H1 (cell line): ENCODE data around the gene LRRC42. TPM values are rescaled to one million over a fixed set of nuclear protein-coding genes. Genes with fewer than 3 reads are reported as not detected.

ENCODE experiments used
- CTCF ChIA-PET: fragments of 300-600 bp; sonication (Branson Sonifier 250); formaldehyde crosslinking; loops from one replicate; lab custom pipeline; 2021; ENCODE audit not compliant: partially characterized antibody; lab: Charles Lee
- POLR2A ChIA-PET: fragments of 300-600 bp; sonication (Branson Sonifier 250); formaldehyde crosslinking; loops from one replicate; lab custom pipeline; 2021; ENCODE audit warnings: inconsistent platforms; ENCODE audit not compliant: partially characterized antibody; lab: Charles Lee
- DNase-seq, 2 experiments: peaks; one replicate each; pipeline versions ENCODE4 v3.0.0 to v3.0.0-alpha.2; 2010 to 2022; ENCODE audit warnings: low spot score in 2 of 2, low read depth in 1 of 2, mixed read lengths in 1 of 2
- FAIRE-seq: peaks from 2 replicates; lab custom pipeline; 2011; peaks lifted over from hg19 to GRCh38; lab: Jason Lieb, UNC
- H2AFZ ChIP-seq: 2 replicates; pipeline ENCODE4 v1.8.1; 2012; ENCODE audit warnings: low read length, inconsistent platforms
- H2AK5ac ChIP-seq: 2 replicates; pipeline ENCODE4 v1.6.1; 2013; ENCODE audit warnings: low read depth, low read length
- H2BK120ac ChIP-seq: replicated peaks from 2 replicates; pipeline ENCODE3; 2013; ENCODE audit warnings: low read depth, low read length, inconsistent platforms
- H2BK12ac ChIP-seq: 2 replicates; pipeline ENCODE4 v1.6.1; 2013; ENCODE audit warnings: low read depth, low read length
- H2BK15ac ChIP-seq: 2 replicates; pipeline ENCODE4 v1.6.1; 2013; ENCODE audit warnings: low read length
- H2BK20ac ChIP-seq: 2 replicates; pipeline ENCODE4 v1.6.1; 2013; ENCODE audit warnings: low read length
- H2BK5ac ChIP-seq: 2 replicates; pipeline ENCODE4 v1.6.1; 2013; ENCODE audit warnings: low read depth, low read length
- H3K14ac ChIP-seq: 2 replicates; pipeline ENCODE4 v1.6.1; 2013; ENCODE audit warnings: inconsistent platforms; ENCODE audit not compliant: insufficient read length
- H3K18ac ChIP-seq: 2 replicates; pipeline ENCODE4 v1.6.1; 2013; ENCODE audit warnings: low read length; ENCODE audit errors: extremely low read depth
- H3K23ac ChIP-seq: 2 replicates; pipeline ENCODE4 v1.6.1; 2013; ENCODE audit warnings: inconsistent platforms; ENCODE audit not compliant: insufficient read length
- H3K23me2 ChIP-seq: 2 replicates; pipeline ENCODE4 v1.6.1; 2013; ENCODE audit warnings: low read depth, low read length
- H3K27ac ChIP-seq: 2 replicates; pipeline ENCODE4 v1.6.1; 2011; ENCODE audit warnings: low read depth, low read length, inconsistent platforms
- H3K27me3 ChIP-seq, 4 experiments: replicated peaks in 1 of 4; 1 replicate in 1 of 4; 2 replicates in 3 of 4; pipeline versions ENCODE4 v1.6.1 to v1.8.1; 2011 to 2013; ENCODE audit warnings: low read length in 3 of 4, mild to moderate bottlenecking in 3 of 4, inconsistent platforms in 2 of 4, mixed read lengths in 2 of 4, moderate library complexity in 1 of 4; ENCODE audit not compliant: control insufficient read depth in 3 of 4, insufficient read depth in 3 of 4; ENCODE audit errors: extremely low read depth in 1 of 4
- H3K36me3 ChIP-seq, 4 experiments: 2 replicates each; pipeline versions ENCODE4 v1.6.1 to v1.8.1; 2011 to 2013; ENCODE audit warnings: mild to moderate bottlenecking in 4 of 4, low read length in 3 of 4, moderate library complexity in 2 of 4, control low read depth in 1 of 4, inconsistent platforms in 1 of 4; ENCODE audit not compliant: insufficient read depth in 4 of 4, control insufficient read depth in 2 of 4
- H3K4ac ChIP-seq: replicated peaks from 2 replicates; pipeline ENCODE3; 2013; ENCODE audit warnings: low read length, low read depth, mixed read lengths, inconsistent platforms; ENCODE audit not compliant: insufficient read length
- H3K4me1 ChIP-seq, 4 experiments: replicated peaks in 1 of 4; 1 replicate in 1 of 4; 2 replicates in 3 of 4; pipeline versions ENCODE4 v1.6.1 to v1.8.1; 2011 to 2013; ENCODE audit warnings: low read length in 3 of 4, inconsistent platforms in 2 of 4, mixed read lengths in 1 of 4; ENCODE audit not compliant: insufficient read depth in 4 of 4, control insufficient read depth in 3 of 4
- H3K4me2 ChIP-seq, 2 experiments: 2 replicates each; pipeline versions ENCODE4 v1.6.1 to v1.8.1; 2011 to 2013; ENCODE audit warnings: low read depth in 2 of 2, low read length in 2 of 2, control low read depth in 1 of 2, inconsistent platforms in 1 of 2, mild to moderate bottlenecking in 1 of 2; ENCODE audit not compliant: insufficient read depth in 1 of 2
- H3K4me3 ChIP-seq, 4 experiments: fragments of 200-600, 300-600 bp in 1 of 4; sonication (generic), shearing (Covaris generic), sonication (Bioruptor Twin) in 1 of 4; 2 replicates each; pipeline versions ENCODE4 v1.5.1 to v1.8.1; 2011 to 2016; ENCODE audit warnings: low read length in 4 of 4, low read depth in 3 of 4, control low read depth in 2 of 4, inconsistent platforms in 2 of 4, mild to moderate bottlenecking in 2 of 4, mixed read lengths in 1 of 4, moderate library complexity in 1 of 4; ENCODE audit not compliant: insufficient read depth in 2 of 4; ENCODE audit errors: extremely low read depth in 1 of 4
- H3K56ac ChIP-seq: replicated peaks from 2 replicates; pipeline ENCODE3; 2013; ENCODE audit warnings: low read depth, mild to moderate bottlenecking, mixed read lengths, low read length, inconsistent platforms; ENCODE audit not compliant: insufficient read length
- H3K79me1 ChIP-seq: 2 replicates; pipeline ENCODE4 v1.6.1; 2013; ENCODE audit warnings: low read depth, low read length, control low read depth
- H3K79me2 ChIP-seq, 2 experiments: 2 replicates each; pipeline versions ENCODE4 v1.6.1 to v1.8.1; 2012 to 2013; ENCODE audit warnings: low read length in 2 of 2, mild to moderate bottlenecking in 2 of 2, inconsistent platforms in 1 of 2; ENCODE audit not compliant: insufficient read depth in 2 of 2, control insufficient read depth in 1 of 2
- H3K9ac ChIP-seq, 4 experiments: replicated peaks in 1 of 4; 1 replicate in 1 of 4; 2 replicates in 3 of 4; pipeline versions ENCODE4 v1.6.1 to v1.8.1; 2011 to 2013; ENCODE audit warnings: low read depth in 3 of 4, low read length in 3 of 4, control low read depth in 2 of 4, mild to moderate bottlenecking in 2 of 4, moderate library complexity in 2 of 4, inconsistent platforms in 1 of 4; ENCODE audit errors: extremely low read depth in 1 of 4
- H3K9me3 ChIP-seq, 2 experiments: 2 replicates each; pipeline versions ENCODE4 v1.6.1 to v1.8.1; 2012 to 2013; ENCODE audit warnings: mild to moderate bottlenecking in 2 of 2, moderate library complexity in 2 of 2, control low read depth in 1 of 2, inconsistent platforms in 1 of 2, low read depth in 1 of 2, low read length in 1 of 2, mixed read lengths in 1 of 2; ENCODE audit not compliant: insufficient read depth in 2 of 2
- H4K20me1 ChIP-seq, 2 experiments: replicated peaks in 1 of 2; 2 replicates each; pipeline versions ENCODE3 to v1.8.1; 2011 to 2013; ENCODE audit warnings: inconsistent platforms in 2 of 2, low read length in 2 of 2, mild to moderate bottlenecking in 1 of 2; ENCODE audit not compliant: insufficient read depth in 2 of 2, control insufficient read depth in 1 of 2
- H4K5ac ChIP-seq: 2 replicates; pipeline ENCODE4 v1.6.1; 2013; ENCODE audit warnings: low read length, low read depth, mixed read lengths, inconsistent platforms; ENCODE audit not compliant: insufficient read length
- H4K8ac ChIP-seq: 2 replicates; pipeline ENCODE4 v1.8.0; 2013; ENCODE audit warnings: mild to moderate bottlenecking, moderate library complexity, low read length, inconsistent platforms; ENCODE audit not compliant: insufficient read depth; ENCODE audit errors: extremely low read depth
- H4K91ac ChIP-seq: replicated peaks from 2 replicates; pipeline ENCODE3; 2013; ENCODE audit warnings: low read length, mixed read lengths, inconsistent platforms; ENCODE audit not compliant: insufficient read length
- CBX8 ChIP-seq: fragments of 300-800, 300-1000 bp; sonication (generic); IDR thresholded peaks from 2 replicates; pipeline ENCODE4 v1.7.1; 2016; ENCODE audit warnings: low read depth, low read length, borderline replicate concordance
- GABPA ChIP-seq: IDR thresholded peaks from 2 replicates; pipeline ENCODE4 v1.6.1; 2011; ENCODE audit warnings: mild to moderate bottlenecking, low read length, moderate library complexity, borderline replicate concordance; ENCODE audit not compliant: insufficient read depth
- NANOG ChIP-seq: IDR thresholded peaks from 2 replicates; pipeline ENCODE4 v1.6.1; 2011; ENCODE audit warnings: low read length, low read depth, mild to moderate bottlenecking, inconsistent platforms; ENCODE audit not compliant: insufficient read depth, poor library complexity, severe bottlenecking
- WGBS, 2 experiments: shearing (Covaris generic) in 1 of 2; methylation state at CpG; one replicate each; pipeline versions ENCODE4 v1.1.6 to v1.1.7; 2013 to 2015; ENCODE audit warnings: low lambda C conversion rate in 2 of 2, mixed read lengths in 2 of 2, inconsistent platforms in 1 of 2, low coverage in 1 of 2, missing lambda C conversion rate in 1 of 2; ENCODE audit not compliant: insufficient replicate concordance in 2 of 2, insufficient coverage in 1 of 2, insufficient read length in 1 of 2; ENCODE audit errors: extremely low coverage in 1 of 2, missing lambda C conversion rate in 1 of 2; 5-methylcytosine and 5-hydroxymethylcytosine counted together
- polyA plus RNA-seq, 7 experiments: library from polyadenylated mRNA; depleted of rRNA in 3 of 7; stranded (reverse) in 5 of 7; unstranded in 2 of 7; fragments of >200 nt in 5 of 7; fragments of 200-250 nt in 2 of 7; gene quantifications; 1 replicate in 5 of 7; 2 replicates in 1 of 7; 4 replicates in 1 of 7; pipeline versions ENCODE4 v1.2.1 to v1.2.3, GENCODE V29; 2011 to 2013; ENCODE audit warnings: missing spikeins in 2 of 7, mixed read lengths in 2 of 7
- total RNA-seq: library from RNA; stranded (reverse); fragmentation: NEBNext Ultra II Directional; extraction: Animal tissue kit (Norgen Biotek cat#: 25700); gene quantifications from 2 replicates; pipeline ENCODE4 v1.2.1, GENCODE V29; 2021

Gene LRRC42
- total and polyA plus RNA-seq, 2 of the 8 experiments (the other 6 are each of a cell fraction or from before 2014, with no cell fraction given) = 38.2 to 54.1 TPM

DNA sequence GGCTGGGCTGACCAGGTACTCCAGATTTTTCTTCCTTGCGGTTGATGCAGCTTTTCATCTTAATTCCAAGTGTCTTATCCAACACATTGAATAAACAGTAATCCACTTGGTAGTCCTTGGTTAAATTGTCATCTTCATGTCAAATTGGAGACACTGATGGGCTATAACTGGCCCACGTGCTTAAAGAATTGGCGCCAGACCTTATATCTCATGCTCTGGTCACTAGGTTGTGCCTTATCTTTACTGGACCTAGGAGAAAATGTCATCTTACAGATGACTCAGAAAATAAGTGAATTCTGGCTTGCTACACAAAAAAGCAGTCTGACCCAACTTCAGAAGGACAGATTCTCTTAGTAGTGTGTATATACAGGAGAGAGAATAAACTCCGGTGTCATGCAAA is 16.2 kb downstream of the LRRC42 start:
- no peak overlapping the region for H3K14ac ChIP-seq
- TF ChIP-seq GABPA = no peak
- TF ChIP-seq CBX8 = no peak
- TF ChIP-seq NANOG = no peak
- TF ChIP-seq, all 59 proteins: peak for 0
- no peaks in the 10 kb centered on the region for H3K23me2 ChIP-seq
- no peak overlapping the region for H3K9ac ChIP-seq
- H4K5ac ChIP-seq = no peak overlapping the region
- no peak overlapping the region for H2AFZ ChIP-seq
- no peak overlapping the region for H2BK5ac ChIP-seq
- H3K23ac ChIP-seq = no peak overlapping the region
- H2BK12ac ChIP-seq = no peak overlapping the region
- no peak overlapping the region for H2AK5ac ChIP-seq
- H3K36me3 ChIP-seq = peaks cover 21 to 56% (median 32%) of the 10 kb centered on the region in 4 experiments
- peaks cover 0 to 2% of the 10 kb centered on the region in 2 experiments for H4K20me1 ChIP-seq
- POLR2A ChIA-PET = interaction anchor here (1.4 kb wide), 1 partner anchor 106 kb away, joined by 3 read pairs; no protein-coding TSS in a partner anchor
- H3K79me1 ChIP-seq = no peaks in the 10 kb centered on the region; the same call in 1 of the 2 replicates
- no peak overlapping the region for H3K4me2 ChIP-seq
- no peak overlapping the region for H2BK15ac ChIP-seq
- no peaks in the 10 kb centered on the region for H3K79me2 ChIP-seq
- FAIRE-seq (no peak), DNase-seq (no peak)
- no peak overlapping the region for H2BK20ac ChIP-seq
- no peak overlapping the region for H3K18ac ChIP-seq
- no peaks in the 10 kb centered on the region for H3K9me3 ChIP-seq
- H3K27me3 ChIP-seq = no peaks in the 10 kb centered on the region
- no peak overlapping the region for H4K91ac ChIP-seq
- CTCF ChIA-PET = interaction anchor here (1.0 to 7.2 kb wide), 4 partner anchors 13 to 112 kb away, joined by 3 to 114 read pairs (median 44); no protein-coding TSS in a partner anchor
- H3K4me1 ChIP-seq = peaks cover 0 to under 1% (median 0%) of the 10 kb centered on the region in 4 experiments; a peak in 3 of 7 replicates
- H3K56ac ChIP-seq = no peak overlapping the region
- no peak overlapping the region for H3K27ac ChIP-seq
- H3K4me3 ChIP-seq = no peak overlapping the region
- no peak overlapping the region for H3K4ac ChIP-seq
- H2BK120ac ChIP-seq = no peak overlapping the region
- H4K8ac ChIP-seq = no peak overlapping the region; the same call in 1 of the 2 replicates
- WGBS, 2 experiments = 95% methylated on average over 4 of the region's 4 CpGs; no CpG with 5 or more reads in 1 of the 2 experiments
